ENCODE results near the gene TPSAB1.

Gene TPSAB1

DNA sequence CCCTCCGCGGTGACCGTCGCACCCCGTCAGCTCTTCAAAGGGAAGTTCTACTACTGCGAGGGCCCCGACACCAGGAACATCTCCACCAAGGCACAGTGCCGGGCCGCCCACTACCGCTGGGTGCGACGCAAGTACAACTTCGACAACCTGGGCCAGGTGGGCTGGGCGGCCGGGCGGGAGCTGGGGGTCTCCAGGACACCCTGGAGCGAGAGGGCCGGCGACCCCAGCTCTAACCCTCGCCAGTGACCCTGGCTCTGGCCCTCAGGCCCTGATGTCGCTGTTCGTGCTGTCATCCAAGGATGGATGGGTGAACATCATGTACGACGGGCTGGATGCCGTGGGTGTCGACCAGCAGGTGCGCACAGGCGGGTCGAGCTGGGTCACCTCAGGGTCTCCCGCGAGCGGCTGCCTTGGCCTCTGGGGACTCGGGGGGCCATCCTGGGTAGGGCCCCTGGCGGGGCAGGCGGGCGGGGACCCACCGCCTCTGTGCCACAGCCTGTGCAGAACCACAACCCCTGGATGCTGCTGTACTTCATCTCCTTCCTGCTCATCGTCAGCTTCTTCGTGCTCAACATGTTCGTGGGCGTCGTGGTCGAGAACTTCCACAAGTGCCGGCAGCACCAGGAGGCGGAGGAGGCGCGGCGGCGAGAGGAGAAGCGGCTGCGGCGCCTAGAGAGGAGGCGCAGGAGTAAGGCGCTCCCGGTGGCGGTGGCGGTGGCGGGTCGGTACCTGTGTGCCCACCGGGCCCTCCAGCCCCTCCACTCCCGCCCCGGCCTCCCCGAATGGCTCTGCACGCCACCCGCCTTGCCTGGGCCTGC, 28.8 kb upstream of the TPSAB1 start:
- no peak for DNase-seq

DNA sequence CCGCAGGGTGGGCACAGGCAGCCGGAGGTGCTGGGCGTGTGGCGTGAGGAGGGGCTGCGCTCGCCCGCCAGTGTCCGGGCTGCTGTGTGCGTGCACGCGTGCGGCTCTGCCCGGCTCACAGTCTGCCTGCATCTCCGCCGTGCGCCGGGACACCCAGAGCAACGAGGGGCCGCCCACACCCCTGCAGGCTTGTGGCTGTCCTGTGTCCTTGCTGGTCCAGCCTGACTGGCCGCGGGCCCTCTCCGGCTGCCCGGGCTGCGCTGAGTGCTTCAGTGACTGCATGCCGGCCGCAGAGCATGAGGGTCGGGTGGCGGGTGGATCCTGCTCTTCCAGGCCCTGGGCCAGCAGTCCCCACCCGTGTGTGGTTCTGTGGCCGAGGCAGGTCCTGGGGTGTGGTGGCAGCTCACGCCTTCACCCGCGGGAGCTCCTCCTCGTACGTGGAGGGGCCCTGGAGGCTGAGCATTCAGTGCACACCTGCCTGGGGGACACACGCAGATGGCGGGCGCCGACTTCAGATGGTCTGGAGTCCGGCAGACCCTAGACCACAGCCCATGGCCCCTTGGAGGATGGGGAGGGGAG, 27.8 kb upstream of the TPSAB1 start:
- no peak for DNase-seq

DNA sequence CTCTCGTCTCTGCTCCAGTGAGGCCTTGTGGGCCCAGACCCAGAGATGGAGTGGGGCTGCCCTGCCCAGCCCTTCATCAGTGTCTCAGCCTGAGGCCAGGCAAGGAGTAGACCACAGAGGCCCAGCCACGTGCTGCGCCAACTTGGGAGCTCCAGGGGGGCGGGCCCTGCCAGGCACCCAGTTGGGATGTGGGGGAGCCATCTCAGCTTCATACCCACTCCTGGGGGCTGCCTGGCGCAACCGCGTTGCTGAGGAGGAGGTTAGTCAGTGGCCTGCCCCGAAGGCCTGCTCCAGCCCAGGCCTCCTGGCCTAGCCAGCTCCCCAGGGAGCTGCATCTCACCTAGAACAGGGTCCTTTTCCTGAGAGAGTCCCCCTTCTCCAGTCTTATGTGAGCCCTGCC, 27.3 kb upstream of the TPSAB1 start:
- no peak for DNase-seq

DNA sequence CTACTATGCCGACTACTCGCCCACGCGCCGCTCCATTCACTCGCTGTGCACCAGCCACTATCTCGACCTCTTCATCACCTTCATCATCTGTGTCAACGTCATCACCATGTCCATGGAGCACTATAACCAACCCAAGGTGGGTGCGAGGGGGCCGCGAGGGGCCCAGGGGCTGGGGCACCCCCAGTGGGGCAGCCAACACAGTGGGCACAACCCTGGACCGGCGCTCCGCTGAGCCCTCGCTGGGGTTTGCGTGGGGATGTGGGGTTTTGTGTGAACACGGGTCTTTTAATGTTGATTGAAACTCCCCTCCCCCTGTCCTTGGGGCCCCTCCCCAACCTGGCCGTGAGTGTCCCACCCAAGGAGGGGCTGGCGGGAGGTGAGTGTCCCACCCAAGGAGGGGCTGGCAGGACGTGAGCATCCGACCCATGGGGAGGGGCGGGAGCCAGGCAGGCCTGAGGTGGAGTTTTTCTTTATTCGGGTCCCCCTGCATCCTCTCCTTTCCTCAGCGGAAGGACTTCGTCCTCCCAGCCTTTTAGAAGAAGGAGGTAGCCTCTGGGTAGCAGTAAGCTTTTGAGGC, 26.6 kb upstream of the TPSAB1 start:
- no peak for DNase-seq

DNA sequence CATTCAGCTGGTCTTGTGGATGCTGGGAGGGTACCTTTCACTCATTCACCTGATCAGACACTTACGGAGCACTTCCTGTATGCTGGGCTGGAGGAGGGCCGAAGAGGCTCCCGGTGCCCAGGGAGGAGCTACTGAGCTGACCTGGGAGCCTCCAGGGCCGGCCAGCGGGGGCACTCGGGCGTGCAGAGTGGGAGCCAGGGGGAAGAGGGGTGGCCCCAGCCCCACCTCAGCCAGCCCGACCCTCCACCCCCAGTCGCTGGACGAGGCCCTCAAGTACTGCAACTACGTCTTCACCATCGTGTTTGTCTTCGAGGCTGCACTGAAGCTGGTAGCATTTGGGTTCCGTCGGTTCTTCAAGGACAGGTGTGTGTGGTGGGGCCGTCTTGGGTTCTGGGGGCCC, 25.8 kb upstream of the TPSAB1 start:
- DNase-seq: no peak

DNA sequence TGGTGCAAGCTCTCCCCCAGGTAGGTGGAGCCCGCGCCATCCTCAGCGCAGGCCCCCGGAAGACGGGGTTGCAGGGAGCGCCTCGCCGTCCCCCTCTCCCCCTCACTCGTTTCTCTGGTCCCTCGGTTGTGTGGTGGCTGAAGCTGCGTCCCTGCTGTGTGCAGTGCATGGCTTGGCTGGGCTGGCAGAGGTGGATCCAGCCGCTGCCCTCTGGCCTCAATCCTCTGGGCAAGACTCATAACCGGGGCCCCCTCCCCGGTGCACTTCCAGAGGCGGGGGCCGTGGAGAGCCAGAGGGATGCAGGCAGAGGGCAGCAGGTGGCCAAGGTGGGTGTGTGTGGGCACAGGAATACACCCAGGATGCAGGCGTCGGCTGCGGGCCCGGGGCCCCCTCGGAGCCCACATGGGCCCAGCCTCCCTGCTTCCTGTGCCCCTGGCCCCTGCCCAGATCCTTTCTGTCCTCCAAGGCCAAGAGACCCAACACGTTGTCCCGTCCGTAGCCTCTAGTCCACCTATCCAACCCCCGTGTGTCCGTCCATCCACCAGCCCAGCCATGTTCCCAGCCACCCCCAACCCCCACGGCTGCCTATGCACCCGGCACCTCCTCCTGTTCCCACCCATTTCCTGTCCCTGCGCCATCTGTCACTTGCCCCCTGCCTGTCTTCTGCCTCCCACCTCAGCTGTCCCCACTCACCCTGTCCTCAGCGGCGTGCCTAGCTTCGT, 24.8 kb upstream of the TPSAB1 start:
- no peak for DNase-seq

DNA sequence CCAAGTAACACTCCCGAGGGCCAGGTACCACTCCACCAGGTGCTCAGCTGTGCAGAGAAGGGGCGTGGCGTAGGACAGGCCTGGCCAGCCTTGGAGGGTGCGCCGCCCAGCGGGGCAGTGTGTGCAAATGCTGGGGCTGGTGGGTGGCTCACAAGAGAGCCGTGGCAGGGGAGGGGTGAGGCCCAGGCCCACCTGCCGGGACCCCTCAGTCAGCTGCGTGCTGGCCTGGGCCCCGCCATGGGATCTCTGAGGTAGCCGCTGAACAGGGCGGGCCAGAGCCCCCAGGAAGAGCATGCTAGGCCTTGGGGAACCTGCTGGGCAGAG, 24.2 kb upstream of the TPSAB1 start:
- DNase-seq: peak; percentile 76

DNA sequence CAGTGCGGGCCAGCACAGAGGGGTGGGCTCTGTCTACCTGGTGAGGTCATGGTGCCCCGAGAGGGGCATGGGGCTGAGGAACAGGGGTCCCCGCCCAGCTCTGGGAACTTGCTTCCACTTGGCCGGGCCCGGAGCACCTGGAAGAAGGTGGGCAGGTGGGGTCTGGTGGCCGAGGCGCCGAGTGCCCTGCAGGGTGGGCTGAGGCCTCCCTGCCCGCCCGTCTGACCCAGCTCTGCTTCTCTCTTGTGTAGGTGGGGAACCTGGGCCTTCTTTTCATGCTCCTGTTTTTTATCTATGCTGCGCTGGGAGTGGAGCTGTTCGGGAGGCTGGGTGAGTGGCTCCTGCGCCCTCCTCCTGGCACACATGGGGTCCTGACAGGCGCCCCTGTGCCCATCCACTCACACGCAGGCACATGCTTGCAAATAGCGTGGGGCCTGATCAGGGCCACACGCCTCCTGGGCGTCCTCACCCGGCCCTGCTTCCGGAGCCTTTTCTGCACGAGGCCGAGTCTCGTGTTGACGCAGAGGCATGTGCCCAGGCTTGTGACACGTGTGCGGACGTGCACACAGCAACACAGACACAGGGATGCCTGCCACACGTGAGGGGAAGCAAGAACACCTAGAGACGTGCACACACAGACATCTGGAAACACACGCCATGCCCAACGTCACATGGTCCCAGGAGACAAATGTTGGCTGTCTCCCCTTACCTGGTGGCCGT, 23.7 kb upstream of the TPSAB1 start:
- DNase-seq: no peak

DNA sequence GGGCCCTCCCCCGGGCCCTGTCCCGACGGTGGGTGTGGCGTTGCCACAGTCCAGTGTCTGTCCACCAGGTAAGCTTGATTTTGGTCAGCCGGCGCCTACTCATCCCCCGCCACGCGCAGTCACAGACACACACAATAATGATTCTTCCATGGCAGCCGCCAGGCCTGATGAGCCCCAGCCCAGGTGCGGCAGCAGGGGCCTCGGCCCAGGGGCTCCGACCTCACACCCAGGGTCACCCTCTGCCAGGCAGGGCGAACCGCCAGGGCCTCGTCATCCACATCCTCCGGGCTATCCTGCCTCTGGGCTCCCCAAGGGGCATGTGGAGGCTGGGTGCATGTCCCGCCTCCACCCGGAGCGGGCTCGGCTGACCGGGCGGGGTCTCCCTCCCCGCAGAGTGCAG, 23.0 kb upstream of the TPSAB1 start:
- no peak for DNase-seq

DNA sequence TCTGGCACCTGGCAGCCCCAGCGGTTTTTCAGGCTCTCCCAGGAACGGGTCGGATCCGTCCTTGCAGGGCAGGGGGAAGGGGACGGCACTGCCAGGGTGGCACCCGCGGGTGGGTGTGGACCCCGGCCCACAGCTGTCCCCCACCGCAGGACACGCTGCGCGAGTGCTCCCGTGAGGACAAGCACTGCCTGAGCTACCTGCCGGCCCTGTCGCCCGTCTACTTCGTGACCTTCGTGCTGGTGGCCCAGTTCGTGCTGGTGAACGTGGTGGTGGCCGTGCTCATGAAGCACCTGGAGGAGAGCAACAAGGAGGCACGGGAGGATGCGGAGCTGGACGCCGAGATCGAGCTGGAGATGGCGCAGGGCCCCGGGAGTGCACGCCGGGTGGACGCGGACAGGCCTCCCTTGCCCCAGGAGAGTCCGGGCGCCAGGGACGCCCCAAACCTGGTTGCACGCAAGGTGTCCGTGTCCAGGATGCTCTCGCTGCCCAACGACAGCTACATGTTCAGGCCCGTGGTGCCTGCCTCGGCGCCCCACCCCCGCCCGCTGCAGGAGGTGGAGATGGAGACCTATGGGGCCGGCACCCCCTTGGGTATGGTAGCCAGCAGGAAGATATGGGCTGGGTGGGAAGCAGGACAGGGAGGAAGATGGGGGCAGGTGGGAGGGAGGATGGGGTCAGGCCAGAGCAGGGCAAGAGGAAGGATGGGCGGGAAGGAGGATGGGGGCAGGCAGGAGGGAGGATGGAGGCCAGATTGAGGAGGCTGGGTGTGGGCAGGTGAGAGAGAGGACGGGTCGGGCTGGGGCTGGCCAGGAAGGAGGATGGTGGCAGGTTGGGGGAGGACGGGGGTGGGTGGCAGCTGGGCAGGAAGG, 22.2 kb upstream of the TPSAB1 start:
- no peak for DNase-seq

DNA sequence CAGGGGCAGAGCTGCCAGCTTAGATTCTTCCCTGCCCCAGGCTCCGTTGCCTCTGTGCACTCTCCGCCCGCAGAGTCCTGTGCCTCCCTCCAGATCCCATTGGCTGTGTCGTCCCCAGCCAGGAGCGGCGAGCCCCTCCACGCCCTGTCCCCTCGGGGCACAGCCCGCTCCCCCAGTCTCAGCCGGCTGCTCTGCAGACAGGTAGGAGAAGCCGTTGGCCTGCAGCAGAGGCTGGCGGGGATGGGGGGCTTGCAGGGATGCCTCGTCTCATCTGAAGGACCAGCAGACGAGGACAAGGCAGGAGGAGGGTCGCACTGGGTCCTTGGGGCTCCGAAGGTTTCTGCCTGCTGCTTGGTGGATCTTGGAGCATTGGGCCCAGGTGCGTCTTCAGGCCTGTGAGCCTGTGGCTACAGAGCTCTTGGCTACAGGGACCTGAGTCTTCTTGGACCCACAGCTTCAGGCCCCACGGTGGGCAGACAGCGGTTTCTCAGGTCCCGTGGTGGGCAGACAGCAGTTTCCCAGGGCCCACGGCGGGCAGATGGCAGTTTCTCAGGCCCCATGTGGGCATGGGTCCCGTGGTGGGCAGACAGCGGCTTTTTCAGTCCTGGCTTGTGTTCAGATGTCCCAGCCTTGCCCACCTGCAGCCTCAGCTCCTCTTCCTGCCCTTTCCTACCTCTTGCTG, 21.4 kb upstream of the TPSAB1 start:
- no peak for DNase-seq

DNA sequence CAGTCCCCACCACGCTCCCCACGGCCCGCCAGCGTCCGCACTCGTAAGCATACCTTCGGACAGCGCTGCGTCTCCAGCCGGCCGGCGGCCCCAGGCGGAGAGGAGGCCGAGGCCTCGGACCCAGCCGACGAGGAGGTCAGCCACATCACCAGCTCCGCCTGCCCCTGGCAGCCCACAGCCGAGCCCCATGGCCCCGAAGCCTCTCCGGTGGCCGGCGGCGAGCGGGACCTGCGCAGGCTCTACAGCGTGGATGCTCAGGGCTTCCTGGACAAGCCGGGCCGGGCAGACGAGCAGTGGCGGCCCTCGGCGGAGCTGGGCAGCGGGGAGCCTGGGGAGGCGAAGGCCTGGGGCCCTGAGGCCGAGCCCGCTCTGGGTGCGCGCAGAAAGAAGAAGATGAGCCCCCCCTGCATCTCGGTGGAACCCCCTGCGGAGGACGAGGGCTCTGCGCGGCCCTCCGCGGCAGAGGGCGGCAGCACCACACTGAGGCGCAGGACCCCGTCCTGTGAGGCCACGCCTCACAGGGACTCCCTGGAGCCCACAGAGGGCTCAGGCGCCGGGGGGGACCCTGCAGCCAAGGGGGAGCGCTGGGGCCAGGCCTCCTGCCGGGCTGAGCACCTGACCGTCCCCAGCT, 20.3 kb upstream of the TPSAB1 start:
- no peak for DNase-seq

DNA sequence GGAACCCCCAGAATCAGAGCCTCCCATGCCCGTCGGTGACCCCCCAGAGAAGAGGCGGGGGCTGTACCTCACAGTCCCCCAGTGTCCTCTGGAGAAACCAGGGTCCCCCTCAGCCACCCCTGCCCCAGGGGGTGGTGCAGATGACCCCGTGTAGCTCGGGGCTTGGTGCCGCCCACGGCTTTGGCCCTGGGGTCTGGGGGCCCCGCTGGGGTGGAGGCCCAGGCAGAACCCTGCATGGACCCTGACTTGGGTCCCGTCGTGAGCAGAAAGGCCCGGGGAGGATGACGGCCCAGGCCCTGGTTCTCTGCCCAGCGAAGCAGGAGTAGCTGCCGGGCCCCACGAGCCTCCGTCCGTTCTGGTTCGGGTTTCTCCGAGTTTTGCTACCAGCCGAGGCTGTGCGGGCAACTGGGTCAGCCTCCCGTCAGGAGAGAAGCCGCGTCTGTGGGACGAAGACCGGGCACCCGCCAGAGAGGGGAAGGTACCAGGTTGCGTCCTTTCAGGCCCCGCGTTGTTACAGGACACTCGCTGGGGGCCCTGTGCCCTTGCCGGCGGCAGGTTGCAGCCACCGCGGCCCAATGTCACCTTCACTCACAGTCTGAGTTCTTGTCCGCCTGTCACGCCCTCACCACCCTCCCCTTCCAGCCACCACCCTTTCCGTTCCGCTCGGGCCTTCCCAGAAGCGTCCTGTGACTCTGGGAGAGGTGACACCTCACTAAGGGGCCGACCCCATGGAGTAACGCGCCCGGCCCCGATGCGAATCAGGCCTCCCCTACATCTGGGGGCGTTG, 19.5 kb upstream of the TPSAB1 start:
- DNase-seq: peak; percentile 20

DNA sequence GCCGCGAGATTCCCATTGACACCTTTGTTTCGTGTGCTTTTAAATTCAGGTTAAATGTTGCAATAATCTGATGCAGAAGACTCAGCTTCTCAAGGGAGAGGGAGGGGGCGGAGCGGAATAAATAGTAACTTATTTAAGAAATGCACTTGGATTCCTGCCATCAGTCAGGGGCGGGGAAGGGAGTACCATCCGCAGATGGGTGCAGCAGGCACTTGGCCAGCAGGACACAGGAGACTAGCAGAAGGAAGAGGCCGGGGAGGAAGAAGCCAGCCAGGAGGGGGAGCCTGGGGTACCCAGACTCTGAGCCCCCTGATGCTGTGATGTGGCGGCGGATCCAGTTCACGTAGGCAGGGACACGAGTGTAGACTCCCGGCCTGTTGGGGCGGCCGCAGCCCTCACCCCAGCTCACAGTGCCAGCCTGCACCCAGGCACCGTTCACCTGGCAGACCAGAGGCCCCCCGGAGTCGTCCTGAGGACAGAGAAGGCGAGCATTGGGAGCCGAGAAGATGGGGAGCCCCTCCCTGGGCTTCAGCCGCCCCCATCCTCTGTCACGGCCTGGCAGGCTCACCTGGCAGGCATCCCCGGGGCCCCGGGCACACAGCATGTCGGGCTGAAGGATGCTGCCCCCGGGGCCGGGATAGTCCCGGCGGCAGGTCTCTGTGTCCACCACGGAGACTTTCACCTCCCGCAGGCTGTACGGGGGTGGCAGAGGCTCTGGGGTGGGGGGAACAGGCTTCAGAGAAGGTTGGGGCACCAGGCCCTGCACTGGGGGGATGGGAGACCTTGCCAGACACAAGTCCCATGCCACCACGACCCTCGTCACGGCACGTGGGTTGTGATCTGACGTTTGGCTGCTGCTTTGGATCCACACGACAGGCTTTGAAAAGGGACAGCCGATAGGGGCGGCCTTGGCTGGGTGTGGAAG, 18.6 kb upstream of the TPSAB1 start:
- DNase-seq: peak; percentile 69

DNA sequence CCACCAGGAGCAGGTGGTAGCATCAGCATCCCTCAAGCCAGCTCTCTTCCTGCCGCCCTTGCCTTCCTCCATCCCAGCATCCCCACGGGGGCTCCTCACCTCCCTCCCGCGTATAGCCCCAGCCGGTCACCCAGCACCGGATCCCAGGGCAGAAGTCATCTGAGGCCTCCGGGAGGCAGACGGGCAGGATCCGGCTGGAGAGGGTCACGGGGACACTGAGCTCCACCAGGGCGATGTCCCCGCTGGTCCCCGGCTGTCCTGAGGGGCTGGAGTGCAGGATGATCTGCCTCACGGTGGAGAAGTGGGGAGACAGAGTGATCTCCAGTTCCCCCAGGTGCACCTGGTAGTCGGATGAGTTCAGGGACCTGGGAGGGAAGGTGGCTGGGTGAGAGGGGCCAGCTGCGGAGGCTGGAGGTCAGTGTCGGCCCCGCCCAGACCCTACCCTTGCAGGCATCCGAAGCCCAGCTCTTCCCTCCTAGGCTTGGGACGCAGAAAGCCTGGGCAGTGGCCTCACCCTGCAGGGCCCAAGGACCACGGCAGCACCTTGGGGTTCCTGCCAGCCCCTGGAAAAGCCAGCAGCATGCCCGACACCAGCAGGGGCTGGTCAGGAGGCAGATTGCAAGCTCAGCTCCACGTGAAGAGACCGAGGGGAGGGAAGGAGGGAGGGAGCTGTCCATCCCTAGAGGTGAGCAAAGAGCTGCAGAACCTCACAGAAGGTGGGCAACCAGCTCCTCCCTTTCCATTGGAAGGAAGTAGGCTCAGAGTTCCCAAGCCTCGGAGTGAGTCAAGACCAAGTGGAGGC, 17.8 kb upstream of the TPSAB1 start:
- DNase-seq: no peak

DNA sequence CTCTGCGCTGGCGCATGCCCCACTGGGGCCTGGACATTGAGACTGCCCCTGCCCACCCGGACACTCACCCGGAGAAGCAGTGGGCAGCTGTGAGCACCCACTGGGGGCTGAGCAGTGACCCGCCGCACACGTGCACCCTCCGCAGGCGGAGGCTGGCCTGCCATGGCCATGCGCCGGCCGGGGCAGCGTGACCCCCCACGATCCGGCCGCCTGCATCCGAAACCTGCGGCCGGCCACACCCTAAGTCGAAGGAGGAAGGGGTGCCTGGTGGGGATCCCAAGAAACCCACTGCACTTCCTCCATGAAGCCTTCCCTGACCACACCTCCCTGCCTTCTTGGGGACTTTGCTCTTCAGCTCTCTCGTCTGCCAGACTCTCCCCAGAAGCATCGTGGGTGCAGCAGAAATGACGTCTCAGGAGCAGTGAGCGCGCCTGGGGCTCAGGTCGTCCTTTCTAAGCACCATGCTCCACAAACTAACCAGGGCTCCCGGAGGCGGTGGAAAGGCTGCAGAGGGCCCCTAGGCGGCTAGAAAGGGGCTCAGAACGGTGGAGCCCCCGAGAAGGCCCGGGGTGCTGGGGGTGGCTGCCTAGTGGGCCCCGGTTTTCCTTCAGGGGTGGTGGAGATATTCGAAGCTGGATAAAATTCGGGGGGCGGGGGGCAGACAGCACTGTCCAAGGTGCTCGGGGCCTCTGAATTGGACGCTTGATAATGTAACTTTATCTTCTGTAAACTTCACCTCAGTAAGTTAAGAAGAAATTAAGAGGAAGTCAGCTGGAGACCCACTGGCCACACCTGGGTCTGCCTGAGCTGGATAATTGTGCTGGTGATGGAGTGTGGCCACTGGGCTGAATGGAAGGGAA, 16.9 kb upstream of the TPSAB1 start:
- DNase-seq: no peak

DNA sequence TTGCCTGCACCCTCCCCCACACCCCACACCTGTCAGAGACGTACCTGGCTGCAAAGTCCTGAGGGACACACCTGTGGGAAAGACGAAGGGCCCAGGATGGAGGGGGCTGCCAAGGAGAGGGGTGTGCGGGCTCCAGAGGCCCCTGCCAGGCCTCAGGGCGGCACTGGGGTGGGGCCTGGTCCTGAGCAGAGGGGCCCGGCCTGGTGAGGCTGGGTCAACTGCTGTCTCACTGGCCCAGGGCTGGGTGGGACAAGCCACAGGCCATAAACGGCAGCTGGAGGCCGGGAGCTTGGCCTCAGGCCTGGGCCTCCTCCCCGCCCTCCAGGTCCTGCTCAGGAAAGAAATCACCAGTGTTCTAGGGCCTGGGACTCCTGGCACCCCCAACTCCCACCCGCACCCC, 15.9 kb upstream of the TPSAB1 start:
- DNase-seq: no peak
